Epithelial cell of esophagus (primary cell): ENCODE measurements around the gene IRF2.

ENCODE experiments used
- DNase-seq: peaks from one replicate; pipeline ENCODE4 v3.0.0; 2010; ENCODE audit warnings: low read depth
- H3K4me3 ChIP-seq: 2 replicates; pipeline ENCODE4 v1.5.1; 2011; ENCODE audit warnings: mild to moderate bottlenecking, low read length, control low read depth
- TF ChIP-seq, protein P1 (sequence below): IDR thresholded peaks from 2 replicates; pipeline ENCODE4 v1.5.1; 2011; ENCODE audit warnings: low read depth, mild to moderate bottlenecking, low read length, control low read depth, inconsistent platforms; ENCODE audit not compliant: insufficient read depth; ENCODE audit errors: missing control alignments

Gene IRF2

GRCh38 chr4:184419976-184420375 lies 54.4 kb downstream of the IRF2 start:
- no peak for DNase-seq
- no peak overlapping the region for H3K4me3 ChIP-seq
- TF ChIP-seq, protein P1, sequence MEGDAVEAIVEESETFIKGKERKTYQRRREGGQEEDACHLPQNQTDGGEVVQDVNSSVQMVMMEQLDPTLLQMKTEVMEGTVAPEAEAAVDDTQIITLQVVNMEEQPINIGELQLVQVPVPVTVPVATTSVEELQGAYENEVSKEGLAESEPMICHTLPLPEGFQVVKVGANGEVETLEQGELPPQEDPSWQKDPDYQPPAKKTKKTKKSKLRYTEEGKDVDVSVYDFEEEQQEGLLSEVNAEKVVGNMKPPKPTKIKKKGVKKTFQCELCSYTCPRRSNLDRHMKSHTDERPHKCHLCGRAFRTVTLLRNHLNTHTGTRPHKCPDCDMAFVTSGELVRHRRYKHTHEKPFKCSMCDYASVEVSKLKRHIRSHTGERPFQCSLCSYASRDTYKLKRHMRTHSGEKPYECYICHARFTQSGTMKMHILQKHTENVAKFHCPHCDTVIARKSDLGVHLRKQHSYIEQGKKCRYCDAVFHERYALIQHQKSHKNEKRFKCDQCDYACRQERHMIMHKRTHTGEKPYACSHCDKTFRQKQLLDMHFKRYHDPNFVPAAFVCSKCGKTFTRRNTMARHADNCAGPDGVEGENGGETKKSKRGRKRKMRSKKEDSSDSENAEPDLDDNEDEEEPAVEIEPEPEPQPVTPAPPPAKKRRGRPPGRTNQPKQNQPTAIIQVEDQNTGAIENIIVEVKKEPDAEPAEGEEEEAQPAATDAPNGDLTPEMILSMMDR = no peak

DNA sequence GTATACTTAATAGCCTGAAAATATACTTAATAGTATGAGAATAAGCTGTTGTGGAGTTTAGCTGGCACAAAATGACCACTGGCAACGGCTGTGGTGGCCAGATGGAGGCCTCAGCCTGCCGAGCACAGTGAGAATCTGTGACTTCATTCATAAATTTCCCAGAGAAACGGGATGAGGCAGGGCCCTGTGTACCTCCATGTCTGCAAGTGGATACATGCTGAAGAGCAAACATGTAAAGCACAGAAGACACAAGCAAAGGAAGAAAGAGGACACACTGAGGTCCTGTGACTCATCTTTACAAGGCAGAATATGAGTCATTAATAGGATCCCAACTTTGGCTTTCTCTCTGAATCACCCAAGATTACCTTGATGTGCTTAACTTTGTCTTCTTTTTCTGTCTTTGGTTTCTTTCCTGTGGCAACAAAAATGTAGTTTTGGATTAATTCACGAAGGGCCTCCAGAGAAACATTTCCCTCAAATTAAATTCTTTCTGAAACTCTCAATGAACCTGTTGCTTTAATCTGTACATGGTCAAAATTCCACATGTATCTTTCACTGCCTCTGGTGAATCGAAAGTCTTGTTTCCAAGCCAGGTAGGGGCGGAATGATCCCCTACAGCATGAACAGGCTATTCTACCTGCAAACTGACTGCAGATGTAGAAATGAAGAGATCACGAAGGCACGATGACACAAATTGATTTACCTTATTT lies 56.4 kb downstream of the IRF2 start:
- DNase-seq = peak; percentile 98
- TF ChIP-seq, protein P1 = peak; percentile 21
- H3K4me3 ChIP-seq = no peak overlapping the region

- no peak for DNase-seq
- no peak overlapping the region for H3K4me3 ChIP-seq
- TF ChIP-seq, protein P1 = no peak
Measured at GRCh38 chr4:184416913-184417734, 57.2 kb downstream of the IRF2 start.

DNA sequence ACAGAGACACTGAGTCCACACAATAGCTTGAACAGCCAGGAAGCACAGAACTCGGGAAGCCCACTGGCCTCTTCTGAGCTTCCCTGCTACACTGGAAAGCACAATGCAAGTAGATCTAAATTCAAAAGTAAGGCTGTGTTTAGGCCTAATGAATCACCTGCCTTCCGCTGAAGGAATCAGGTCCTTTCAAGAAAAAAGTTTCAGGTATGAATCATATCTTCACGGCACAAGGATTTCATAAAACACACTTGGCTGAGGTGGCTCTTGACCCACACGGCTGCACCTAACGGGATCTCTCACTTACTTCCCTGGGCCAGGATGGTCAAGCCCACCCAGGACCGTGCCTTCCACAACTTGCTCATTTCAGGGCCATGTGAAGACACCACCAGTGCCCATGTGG lies 59.3 kb downstream of the IRF2 start:
- DNase-seq = peak; percentile 85
- TF ChIP-seq, protein P1 = no peak

DNA sequence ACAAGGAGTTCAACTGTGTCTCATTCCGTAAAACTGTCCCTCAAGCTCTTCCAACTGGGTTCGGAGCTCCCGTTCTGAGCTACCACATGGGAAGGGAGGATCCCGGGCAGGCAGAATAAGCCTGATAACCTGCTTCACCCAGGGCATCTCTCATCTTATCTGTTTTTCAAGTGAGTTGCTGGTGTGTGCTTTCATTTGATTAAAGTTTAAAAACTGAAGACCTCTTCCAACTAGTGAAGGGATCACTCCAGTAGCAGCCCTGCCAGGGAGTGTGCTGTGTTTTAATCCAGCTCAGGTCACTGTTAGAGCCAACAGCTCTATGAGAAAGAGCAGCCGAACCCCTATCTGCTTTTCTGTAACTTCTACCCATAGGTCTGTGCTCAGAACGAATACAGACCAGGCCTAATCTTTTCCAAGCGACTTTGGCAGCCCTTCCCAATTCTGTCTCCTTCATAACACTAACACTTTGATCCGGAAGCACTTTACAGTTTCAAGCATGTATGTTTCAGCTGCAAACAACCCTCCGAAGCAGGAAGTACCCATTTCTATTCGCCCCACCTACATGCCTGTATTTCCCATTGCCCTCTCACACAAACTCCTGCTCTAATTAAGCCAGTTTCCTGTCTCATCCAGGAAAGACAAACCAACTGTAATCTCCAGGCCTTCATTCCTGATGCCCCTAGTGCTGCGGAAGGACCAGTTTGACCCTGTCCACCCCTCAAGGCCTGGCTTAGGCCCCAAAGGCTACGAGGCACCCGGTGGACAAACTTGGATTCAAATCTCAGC lies 60.9 kb downstream of the IRF2 start:
- no peak for DNase-seq
- TF ChIP-seq, protein P1 = no peak
- no peak overlapping the region for H3K4me3 ChIP-seq

More for the DNA sequence above, 59.3 kb downstream of the IRF2 start:
- H3K4me3 ChIP-seq = no peak overlapping the region

DNA sequence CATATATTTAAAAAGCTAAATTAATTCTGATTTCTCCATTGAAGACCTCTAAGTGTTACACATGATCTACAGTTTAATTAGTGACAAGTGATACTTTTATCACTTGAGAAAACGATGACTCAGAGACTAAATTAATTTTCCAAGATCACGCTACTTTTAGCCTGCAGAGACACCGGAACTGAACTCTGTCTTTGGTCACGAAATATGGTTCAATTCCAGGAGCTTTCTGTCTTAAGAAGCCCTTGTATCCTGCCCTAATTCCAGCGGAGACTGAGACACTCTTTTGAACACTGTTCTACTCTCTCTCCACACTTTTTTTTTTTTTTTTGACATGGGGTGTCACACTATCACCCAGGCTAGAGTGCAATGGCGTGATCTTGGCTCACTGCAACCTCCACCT lies 63.6 kb downstream of the IRF2 start:
- no peak overlapping the region for H3K4me3 ChIP-seq
- no peak for DNase-seq
- TF ChIP-seq, protein P1 = no peak
